GM21423 (cell line): ENCODE data around the gene PDE11A.
A peak's percentile ranks its signal among the peaks of the same experiment; 100 is the strongest.
"Not testable (repeated sequence)": the region's sequence is repeated elsewhere in the genome, so short reads cannot be mapped to it uniquely, and the experiment has no call there.

Experiments used
- ATAC-seq: cut with Tn5 transposase; IDR thresholded peaks from one replicate; pipeline ENCODE4 v1.9.1; 2021; ENCODE audit warnings: mild to moderate bottlenecking, moderate library complexity; ENCODE audit not compliant: unreplicated experiment

PDE11A gene

GRCh38 chr2:177830881-177831386 is 241.6 kb downstream of the PDE11A start:
- ATAC-seq, result no peak

- ATAC-seq, result no peak
Measured at GRCh38 chr2:177828557-177828956, 244.0 kb downstream of the PDE11A start.

- no peak for ATAC-seq
Measured at GRCh38 chr2:177826897-177827296, 245.7 kb downstream of the PDE11A start.

GRCh38 chr2:177822941-177823340 is 249.6 kb downstream of the PDE11A start:
- ATAC-seq, result no peak

- no peak for ATAC-seq
Measured at GRCh38 chr2:177818412-177818811, 254.2 kb downstream of the PDE11A start.

- ATAC-seq, result no peak
Measured at GRCh38 chr2:177817300-177817699, 255.3 kb downstream of the PDE11A start.

- ATAC-seq, result no peak
Measured at GRCh38 chr2:177816766-177817165, 255.8 kb downstream of the PDE11A start.

- ATAC-seq, result no peak
Measured at GRCh38 chr2:177812713-177813396, 259.7 kb downstream of the PDE11A start.

GRCh38 chr2:177810906-177811305 is 261.7 kb downstream of the PDE11A start:
- ATAC-seq, result no peak

- no peak for ATAC-seq
Measured at GRCh38 chr2:177808984-177809809, 263.4 kb downstream of the PDE11A start.

- ATAC-seq, result no peak
Measured at GRCh38 chr2:177806025-177806424, 266.6 kb downstream of the PDE11A start.

GRCh38 chr2:177799531-177799930 is 273.0 kb downstream of the PDE11A start:
- no peak for ATAC-seq

- no peak for ATAC-seq
Measured at GRCh38 chr2:177797808-177798207, 274.8 kb downstream of the PDE11A start.

- ATAC-seq, result no peak
Measured at GRCh38 chr2:177796654-177797415, 275.7 kb downstream of the PDE11A start.

GRCh38 chr2:177796011-177796410 is 276.6 kb downstream of the PDE11A start:
- ATAC-seq, result no peak

GRCh38 chr2:177785143-177785542 is 287.4 kb downstream of the PDE11A start:
- not testable (repeated sequence) for ATAC-seq

GRCh38 chr2:177784745-177785067 is 287.9 kb downstream of the PDE11A start:
- no peak for ATAC-seq

GRCh38 chr2:177783835-177784744 is 288.5 kb downstream of the PDE11A start:
- peak; percentile 85 for ATAC-seq

GRCh38 chr2:177783091-177783490 is 289.5 kb downstream of the PDE11A start:
- no peak for ATAC-seq

GRCh38 chr2:177782613-177783012 is 290.0 kb downstream of the PDE11A start:
- no peak for ATAC-seq
